GM18526 (cell line): ENCODE data around the gene CFD.

ENCODE experiments used
- POLR2A ChIP-seq: IDR thresholded peaks from 3 replicates; pipeline ENCODE4 v1.6.1; 2011; ENCODE audit not compliant: insufficient read length; ENCODE audit errors: extremely low read depth

The CFD gene

DNA sequence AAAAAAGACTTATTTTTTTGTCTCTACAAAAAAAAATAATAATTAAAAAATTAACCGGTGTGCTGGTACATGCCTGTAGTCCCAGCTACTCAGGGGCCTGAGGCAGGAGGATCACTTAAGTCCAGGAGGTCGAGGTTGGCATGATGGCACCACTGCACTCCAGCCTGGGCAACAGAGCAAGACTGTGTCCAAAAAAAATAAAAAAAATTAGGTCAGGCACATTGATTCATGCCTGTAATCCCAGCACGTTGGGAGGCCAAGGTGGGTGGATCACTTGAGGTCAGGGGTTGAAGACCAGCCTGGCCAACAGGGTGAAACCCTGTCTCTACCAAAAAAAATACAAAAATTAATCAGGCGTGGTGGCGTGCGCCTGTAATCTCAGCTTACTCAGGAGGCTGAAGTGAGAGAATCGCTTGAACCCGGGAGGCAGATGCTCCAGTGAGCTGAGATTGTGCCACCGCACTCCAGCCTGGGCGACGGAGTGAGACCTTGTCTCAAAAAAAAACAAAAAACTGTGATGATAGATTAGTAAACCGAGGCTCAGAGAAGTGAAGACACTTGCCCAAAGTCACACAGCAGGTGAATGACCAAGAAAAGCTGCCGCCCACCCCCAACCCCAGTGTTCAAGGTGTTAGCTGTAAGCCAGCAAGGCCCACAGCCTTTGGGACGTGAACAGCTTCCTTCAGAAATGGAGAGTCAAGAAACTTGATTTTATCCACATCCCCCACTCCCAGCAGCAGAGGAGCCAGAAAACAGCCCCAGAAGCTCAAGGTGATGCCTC lies 43.2 kb downstream of the CFD start:
- no peak for TF ChIP-seq POLR2A

DNA sequence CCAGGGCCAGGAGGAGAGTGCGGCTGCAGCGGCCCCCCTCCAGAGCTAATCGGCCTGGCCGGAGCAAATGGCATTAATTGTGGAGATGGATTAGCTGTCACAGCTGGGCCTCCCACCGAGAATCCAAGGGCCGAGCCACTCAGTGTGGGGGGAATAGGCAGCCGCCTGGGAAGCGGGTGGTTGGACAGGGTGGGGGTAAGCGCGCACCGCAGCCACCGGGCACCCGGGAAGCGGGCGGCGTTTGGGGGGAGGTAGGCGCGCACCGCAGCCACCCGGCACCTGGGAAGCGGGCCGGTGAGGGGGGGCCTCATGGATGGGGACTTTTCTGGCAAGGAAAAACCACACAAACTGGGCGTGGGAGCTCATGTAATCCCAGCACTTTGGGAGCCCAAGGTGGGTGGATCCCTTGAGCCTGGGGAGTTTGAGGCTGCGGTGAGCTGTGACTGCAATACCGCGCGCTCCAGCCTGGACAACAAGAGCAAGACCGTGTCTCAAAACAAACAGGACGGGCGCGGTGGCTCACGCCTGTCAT lies 43.9 kb downstream of the CFD start:
- no peak for TF ChIP-seq POLR2A

GRCh38 chr19:904545-904944 lies 45.1 kb downstream of the CFD start:
- no peak for TF ChIP-seq POLR2A

- TF ChIP-seq POLR2A: no peak
Observed at GRCh38 chr19:906480-906879, 47.0 kb downstream of the CFD start.

DNA sequence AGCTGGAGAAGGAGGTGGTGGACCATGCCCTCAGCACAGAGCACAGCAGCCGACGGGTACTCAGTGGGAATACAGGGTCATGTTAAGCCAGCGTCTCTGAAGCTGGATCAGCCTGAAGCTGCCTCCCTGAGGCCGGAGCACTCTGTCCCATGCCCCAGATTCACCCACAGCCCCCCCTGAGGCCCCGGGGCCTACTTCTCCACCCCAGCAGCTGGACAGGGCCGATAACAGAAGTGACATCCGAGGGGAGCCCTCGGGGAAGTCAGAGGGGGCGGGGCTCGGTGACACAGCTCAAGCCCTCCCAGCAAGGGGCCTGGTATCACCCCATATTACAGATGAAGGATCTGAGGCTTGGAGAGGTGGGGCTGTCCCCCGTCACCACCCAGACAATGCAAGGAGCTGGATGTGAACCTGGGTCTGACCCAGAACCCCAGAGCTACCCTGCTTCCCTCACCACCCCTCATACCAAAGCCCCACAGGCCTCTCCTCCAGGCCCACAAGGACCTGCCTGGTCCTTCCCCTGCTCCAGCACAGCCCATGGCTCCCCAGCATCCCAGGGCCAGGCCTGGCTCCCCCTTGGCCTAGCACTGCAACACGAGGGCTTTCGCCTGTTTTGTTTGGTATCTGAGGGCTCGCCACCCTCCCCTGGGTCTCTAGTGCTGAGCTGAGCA lies 47.9 kb downstream of the CFD start:
- no peak for TF ChIP-seq POLR2A

GRCh38 chr19:911197-912033 lies 52.0 kb downstream of the CFD start:
- TF ChIP-seq POLR2A: no peak

- no peak for TF ChIP-seq POLR2A
Observed at GRCh38 chr19:912181-913079, 53.0 kb downstream of the CFD start.
